Activated T-cell treated with anti-CD3 and anti-CD28 coated beads, Interleukin-2, amount 50 U/mL, for 4 hours (primary cell): ENCODE results near the gene LAMA5. TPM values are rescaled to one million over a fixed set of nuclear protein-coding genes. Genes with fewer than 3 reads are reported as not detected.

Experiments used
- ATAC-seq, 2 donors: fragments of 200-7000 bp; cut with Tn5 transposase; one replicate each; pipeline ENCODE4 v1.10.0; 2021
- DNase-seq: peaks from one replicate; pipeline ENCODE4 v3.0.0-alpha.2; 2020
- H3K27me3 Mint-ChIP-seq: one replicate; pipeline ENCODE4 v1.8.0; 2021; ENCODE audit warnings: low read depth, mixed read lengths
- H3K36me3 Mint-ChIP-seq: one replicate; pipeline ENCODE4 v1.8.0; 2022; ENCODE audit warnings: mixed read lengths; ENCODE audit not compliant: insufficient read depth
- H3K4me1 Mint-ChIP-seq: one replicate; pipeline ENCODE4 v1.8.0; 2021; ENCODE audit warnings: low read depth, mixed read lengths
- H3K4me3 Mint-ChIP-seq: one replicate; pipeline ENCODE4 v1.8.0; 2021; ENCODE audit warnings: mild to moderate bottlenecking, moderate library complexity, mixed read lengths
- H3K9me3 Mint-ChIP-seq: one replicate; pipeline ENCODE4 v1.8.0; 2021; ENCODE audit warnings: mixed read lengths
- total RNA-seq, 3 donors: library from RNA; stranded (reverse); gene quantifications; one replicate each; pipeline ENCODE4 v1.2.1, GENCODE V29; 2021

The LAMA5 gene
- total RNA-seq, 3 donors from 2014 or later = 0.82 to 1.0 (median 0.84) TPM

DNA sequence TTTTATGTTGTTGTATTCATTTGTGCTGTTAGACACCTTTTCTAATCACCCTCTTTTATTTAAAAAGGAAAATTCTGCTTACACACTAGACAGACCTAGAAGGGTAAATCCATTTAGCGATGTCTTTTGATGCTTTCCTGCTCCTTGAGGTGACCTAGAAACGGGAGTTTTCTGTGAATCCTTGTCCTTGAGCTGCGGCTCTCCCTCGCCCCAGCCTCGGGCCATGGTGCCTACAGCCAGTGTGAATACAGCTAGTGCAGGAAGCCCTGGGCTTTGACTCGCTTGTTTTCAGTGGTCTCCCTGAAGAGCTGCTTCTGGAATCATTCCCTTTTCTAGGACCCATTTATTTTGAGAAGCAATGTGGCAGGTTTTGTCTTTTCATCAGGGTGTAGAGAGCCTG is 82.0 kb downstream of the LAMA5 start:
- Mint-ChIP-seq H3K36me3 (peaks cover 20% of the 10 kb centered on the region), H3K27me3 (no peaks in the 10 kb centered on the region)
- no peak for ATAC-seq

DNA sequence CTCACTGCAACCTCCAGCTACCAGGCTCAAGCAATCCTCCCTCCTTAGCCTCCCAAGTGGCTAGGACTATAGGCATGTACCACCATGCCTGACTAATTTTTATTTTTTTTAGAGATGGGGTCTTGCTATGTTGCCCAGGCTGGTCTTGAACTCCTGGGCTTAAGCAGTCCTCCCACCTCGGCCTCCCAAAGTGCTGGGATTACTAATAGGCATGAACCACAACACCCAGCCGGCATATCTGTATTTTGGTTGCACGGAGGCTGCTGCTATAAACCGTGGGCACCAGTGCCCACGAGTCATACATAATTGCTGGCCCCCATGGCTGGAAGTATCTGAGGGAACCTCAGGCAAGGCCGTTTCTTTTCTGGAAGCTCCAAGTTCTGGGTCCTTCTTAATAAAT is 82.7 kb downstream of the LAMA5 start:
- H3K27me3 Mint-ChIP-seq = no peaks in the 10 kb centered on the region
- H3K9me3 Mint-ChIP-seq = no peaks in the 10 kb centered on the region
- peaks cover 22% of the 10 kb centered on the region for H3K36me3 Mint-ChIP-seq
- ATAC-seq (no peak), DNase-seq (no peak)
- no peak overlapping the region for H3K4me3 Mint-ChIP-seq
- no peaks in the 10 kb centered on the region for H3K4me1 Mint-ChIP-seq

More for the DNA sequence above, 82.0 kb downstream of the LAMA5 start:
- Mint-ChIP-seq H3K4me3 (no peak overlapping the region), H3K4me1 (no peaks in the 10 kb centered on the region), H3K9me3 (no peaks in the 10 kb centered on the region)
- DNase-seq = no peak

DNA sequence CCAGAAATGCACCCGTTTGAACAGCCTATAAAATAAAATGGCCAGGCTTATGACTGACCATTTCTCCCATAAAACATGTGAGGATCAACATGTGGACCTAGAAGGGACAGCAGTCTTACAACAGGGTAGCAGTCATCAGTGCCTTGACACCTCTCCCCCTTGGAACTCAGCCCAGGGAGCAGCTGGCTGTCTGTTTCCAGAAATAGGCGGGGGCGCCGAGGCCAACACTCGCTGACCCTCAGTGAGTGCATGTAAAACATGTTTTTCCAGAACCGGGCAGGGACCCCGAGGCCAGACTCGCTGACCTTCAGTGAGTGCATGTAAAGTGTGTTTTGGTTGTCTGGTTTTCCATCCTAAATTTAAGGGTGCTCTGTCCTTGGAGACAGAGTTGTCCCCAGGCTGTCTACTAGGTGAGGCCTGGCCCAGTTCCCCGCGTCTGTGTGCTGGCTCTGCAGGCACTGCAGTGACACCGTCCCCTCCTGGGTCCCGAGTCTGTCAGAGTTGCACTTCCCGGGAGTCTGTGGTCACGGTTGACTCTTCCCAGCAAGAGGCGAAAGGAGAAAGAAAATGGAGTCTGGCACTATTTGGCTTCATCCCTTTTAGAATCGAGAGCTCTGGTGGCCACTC is 84.1 kb downstream of the LAMA5 start:
- Mint-ChIP-seq H3K9me3 (no peaks in the 10 kb centered on the region), H3K4me1 (no peaks in the 10 kb centered on the region), H3K27me3 (no peaks in the 10 kb centered on the region), H3K4me3 (no peak overlapping the region), H3K36me3 (peaks cover 23% of the 10 kb centered on the region)
- no peak for ATAC-seq
- DNase-seq = no peak

GRCh38 chr20:62282103-62282502 is 85.0 kb downstream of the LAMA5 start:
- no peaks in the 10 kb centered on the region for H3K9me3 Mint-ChIP-seq
- H3K36me3 Mint-ChIP-seq = peaks cover 23% of the 10 kb centered on the region
- no peaks in the 10 kb centered on the region for H3K4me1 Mint-ChIP-seq
- H3K27me3 Mint-ChIP-seq = no peaks in the 10 kb centered on the region
- no peak for ATAC-seq
- H3K4me3 Mint-ChIP-seq = no peak overlapping the region
- no peak for DNase-seq

DNA sequence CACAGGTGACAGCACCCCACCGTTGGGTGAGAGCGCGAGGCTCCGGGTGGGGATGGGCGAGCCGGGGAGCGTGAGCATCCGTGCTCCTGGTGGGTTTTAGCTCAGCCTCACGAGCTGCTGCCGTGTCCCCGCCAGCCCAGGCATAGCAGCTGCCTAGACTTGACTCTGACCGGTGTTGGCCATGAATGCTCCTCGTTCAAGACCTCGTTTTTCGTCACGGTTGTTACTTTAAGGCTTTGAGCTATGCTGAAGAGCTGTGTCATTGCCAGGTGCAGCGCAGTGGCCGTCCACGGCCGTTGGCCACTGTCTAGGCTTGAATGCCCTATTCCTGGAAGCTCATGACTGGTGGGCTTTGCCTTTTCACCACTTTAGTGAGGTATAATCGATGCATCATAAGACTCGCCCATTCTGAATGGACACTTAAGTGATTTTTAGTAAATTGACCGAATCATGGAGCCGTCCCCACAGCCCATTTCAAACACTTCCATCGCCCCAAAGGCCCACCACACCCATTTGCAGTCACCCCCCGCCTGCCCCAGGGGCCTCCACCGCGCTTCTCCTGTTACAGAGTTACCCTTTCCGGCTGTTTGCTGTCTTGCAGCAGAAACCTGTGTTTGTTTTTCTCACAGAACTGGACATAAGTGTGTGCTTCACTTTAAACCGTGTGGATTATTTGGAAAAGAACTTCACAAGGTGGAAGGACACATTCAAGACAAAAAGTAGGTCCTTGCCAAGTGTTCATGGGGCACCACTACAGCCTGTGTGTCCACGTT is 85.8 kb downstream of the LAMA5 start:
- Mint-ChIP-seq H3K27me3 (no peaks in the 10 kb centered on the region), H3K4me1 (no peaks in the 10 kb centered on the region), H3K4me3 (no peak overlapping the region), H3K9me3 (no peaks in the 10 kb centered on the region), H3K36me3 (peaks cover 21% of the 10 kb centered on the region)
- no peak for DNase-seq
- no peak for ATAC-seq

GRCh38 chr20:62280303-62280702 is 86.8 kb downstream of the LAMA5 start:
- H3K27me3 Mint-ChIP-seq = no peaks in the 10 kb centered on the region

GRCh38 chr20:62277253-62277652 is 89.9 kb downstream of the LAMA5 start:
- Mint-ChIP-seq H3K4me1 (no peaks in the 10 kb centered on the region), H3K4me3 (no peak overlapping the region), H3K9me3 (no peaks in the 10 kb centered on the region), H3K36me3 (peaks cover 26% of the 10 kb centered on the region), H3K27me3 (no peaks in the 10 kb centered on the region)
- no peak for DNase-seq
- ATAC-seq = no peak

More at GRCh38 chr20:62280303-62280702, 86.8 kb downstream of the LAMA5 start:
- Mint-ChIP-seq H3K4me3 (no peak overlapping the region), H3K4me1 (no peaks in the 10 kb centered on the region), H3K9me3 (no peaks in the 10 kb centered on the region), H3K36me3 (peaks cover 21% of the 10 kb centered on the region)
- no peak for ATAC-seq
- DNase-seq = no peak

- no peak for ATAC-seq
- H3K27me3 Mint-ChIP-seq = no peaks in the 10 kb centered on the region
- H3K36me3 Mint-ChIP-seq = peaks cover 21% of the 10 kb centered on the region
- no peaks in the 10 kb centered on the region for H3K4me1 Mint-ChIP-seq
- no peak for DNase-seq
- H3K4me3 Mint-ChIP-seq = no peak overlapping the region
- H3K9me3 Mint-ChIP-seq = no peaks in the 10 kb centered on the region
These were observed 90.7 kb downstream of the LAMA5 start for GRCh38 chr20:62276439-62276838.

- no peaks in the 10 kb centered on the region for H3K9me3 Mint-ChIP-seq
- H3K4me3 Mint-ChIP-seq = no peak overlapping the region
- H3K4me1 Mint-ChIP-seq = no peaks in the 10 kb centered on the region
- H3K36me3 Mint-ChIP-seq = peaks cover 23% of the 10 kb centered on the region
- no peak for ATAC-seq
- H3K27me3 Mint-ChIP-seq = no peaks in the 10 kb centered on the region
- DNase-seq = no peak
These were observed 91.9 kb downstream of the LAMA5 start for GRCh38 chr20:62275219-62275618.

DNA sequence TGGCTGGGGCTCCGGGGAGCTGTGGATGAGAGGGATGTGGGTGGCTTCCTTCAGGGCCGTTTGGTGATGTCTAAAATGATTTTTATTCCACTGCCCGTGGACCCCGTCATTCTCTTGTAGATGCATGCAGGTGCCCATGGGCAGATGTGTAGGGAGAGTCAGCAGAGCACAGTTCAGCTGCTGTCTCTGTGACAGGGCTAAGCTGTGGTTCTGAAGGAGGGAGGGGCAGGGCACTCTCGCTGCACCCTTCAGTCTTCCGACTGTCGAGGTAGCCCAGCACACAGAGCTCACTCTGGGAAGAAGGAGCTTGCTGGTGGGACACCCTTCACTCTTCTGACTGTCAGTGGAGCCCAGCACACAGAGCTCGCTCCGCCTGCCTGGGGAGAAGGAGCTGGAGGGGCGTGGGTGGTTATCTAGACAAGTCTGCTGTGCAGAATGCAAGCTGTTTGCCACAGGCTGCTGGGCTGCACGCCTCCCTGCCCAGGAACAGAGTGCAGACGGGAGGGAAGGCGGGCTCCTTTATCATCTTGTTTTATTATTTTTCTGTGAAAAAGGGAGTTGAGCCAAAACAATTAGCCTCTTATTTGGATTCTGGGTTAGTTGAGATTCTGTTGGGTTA is 92.7 kb downstream of the LAMA5 start:
- Mint-ChIP-seq H3K9me3 (no peaks in the 10 kb centered on the region), H3K27me3 (no peaks in the 10 kb centered on the region), H3K4me3 (no peak overlapping the region), H3K36me3 (peaks cover 21% of the 10 kb centered on the region), H3K4me1 (no peaks in the 10 kb centered on the region)
- DNase-seq (no peak), ATAC-seq (no peak)

DNA sequence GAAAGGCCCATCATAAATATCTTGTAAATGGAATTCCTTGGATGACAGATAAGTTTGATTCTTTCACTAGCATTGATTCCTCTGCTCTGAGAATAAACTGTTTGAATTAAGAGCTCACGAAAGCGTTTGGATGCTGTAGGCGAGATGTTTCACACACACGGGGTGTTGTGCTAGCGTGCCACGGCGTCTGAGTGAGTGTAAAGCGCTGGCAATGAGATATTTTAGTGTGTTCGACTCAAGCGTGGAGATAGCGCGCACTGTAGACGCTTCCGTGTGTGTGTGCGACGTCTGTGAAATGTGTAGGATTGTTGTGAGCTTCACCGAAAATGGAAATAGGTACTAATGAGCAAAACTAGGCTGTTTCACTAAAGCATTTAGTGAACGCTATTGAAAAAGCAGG is 93.7 kb downstream of the LAMA5 start:
- no peak overlapping the region for H3K4me3 Mint-ChIP-seq
- H3K36me3 Mint-ChIP-seq = peaks cover 16% of the 10 kb centered on the region
- no peaks in the 10 kb centered on the region for H3K9me3 Mint-ChIP-seq
- no peaks in the 10 kb centered on the region for H3K4me1 Mint-ChIP-seq
- H3K27me3 Mint-ChIP-seq = no peaks in the 10 kb centered on the region
- no peak for DNase-seq
- ATAC-seq = no peak

DNA sequence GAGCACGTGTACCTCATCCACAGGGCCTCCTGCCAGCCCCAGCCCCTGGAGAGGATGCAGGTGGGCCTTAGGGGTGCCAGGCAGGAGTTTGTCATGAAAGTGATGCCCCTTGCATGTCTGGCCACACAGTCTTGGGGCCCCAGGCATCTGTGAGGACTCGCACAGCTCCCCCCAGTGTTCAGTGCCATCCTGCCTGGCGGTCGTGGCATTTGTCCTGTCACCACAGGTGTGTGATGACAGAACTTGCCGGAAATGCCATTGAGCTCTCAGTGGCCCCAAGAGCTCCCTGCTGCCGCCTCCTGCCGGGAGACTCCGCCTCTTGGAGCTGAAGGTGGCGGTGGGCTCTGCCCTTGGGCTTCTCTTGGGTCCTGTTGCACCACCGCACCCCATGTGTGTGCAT is 94.9 kb downstream of the LAMA5 start:
- H3K36me3 Mint-ChIP-seq = peaks cover 19% of the 10 kb centered on the region
- DNase-seq (no peak), ATAC-seq (no peak)
- no peak overlapping the region for H3K4me3 Mint-ChIP-seq
- no peaks in the 10 kb centered on the region for H3K9me3 Mint-ChIP-seq
- no peaks in the 10 kb centered on the region for H3K27me3 Mint-ChIP-seq
- no peaks in the 10 kb centered on the region for H3K4me1 Mint-ChIP-seq

DNA sequence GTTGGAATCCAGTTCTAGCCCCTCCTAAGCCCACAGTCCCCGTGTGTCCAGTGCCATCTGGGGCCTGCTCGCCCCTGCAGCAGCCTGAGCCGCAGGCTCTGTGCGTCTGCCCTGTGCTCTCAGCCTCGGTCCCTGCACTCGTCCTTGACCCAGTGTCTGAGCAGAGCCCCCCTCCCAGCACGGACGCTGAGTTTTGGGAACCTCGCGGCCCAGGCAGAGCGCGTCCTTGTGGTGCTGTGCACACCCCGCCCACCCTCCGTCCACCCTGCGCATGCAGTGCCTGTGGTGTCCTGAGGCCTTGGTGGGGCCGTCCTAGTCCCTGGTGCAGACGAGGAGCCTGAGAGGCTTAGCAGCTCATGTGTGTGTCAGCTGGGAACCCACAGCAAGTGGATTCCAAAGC is 97.2 kb downstream of the LAMA5 start:
- Mint-ChIP-seq H3K4me1 (no peaks in the 10 kb centered on the region), H3K27me3 (no peaks in the 10 kb centered on the region), H3K4me3 (no peak overlapping the region), H3K9me3 (no peaks in the 10 kb centered on the region), H3K36me3 (peaks cover 25% of the 10 kb centered on the region)
- ATAC-seq = no peak
- DNase-seq = no peak

- DNase-seq (no peak), ATAC-seq (no peak)
- Mint-ChIP-seq H3K4me3 (no peak overlapping the region), H3K36me3 (peaks cover 26% of the 10 kb centered on the region), H3K4me1 (no peaks in the 10 kb centered on the region), H3K9me3 (no peaks in the 10 kb centered on the region), H3K27me3 (no peaks in the 10 kb centered on the region)
These were observed 97.7 kb downstream of the LAMA5 start for GRCh38 chr20:62269378-62269777.
